ENCODE measurements around the gene PRKAA1.
"Not testable (repeated sequence)": the region's sequence is repeated elsewhere in the genome, so short reads cannot be mapped to it uniquely, and the experiment has no call there.

The PRKAA1 gene

DNA sequence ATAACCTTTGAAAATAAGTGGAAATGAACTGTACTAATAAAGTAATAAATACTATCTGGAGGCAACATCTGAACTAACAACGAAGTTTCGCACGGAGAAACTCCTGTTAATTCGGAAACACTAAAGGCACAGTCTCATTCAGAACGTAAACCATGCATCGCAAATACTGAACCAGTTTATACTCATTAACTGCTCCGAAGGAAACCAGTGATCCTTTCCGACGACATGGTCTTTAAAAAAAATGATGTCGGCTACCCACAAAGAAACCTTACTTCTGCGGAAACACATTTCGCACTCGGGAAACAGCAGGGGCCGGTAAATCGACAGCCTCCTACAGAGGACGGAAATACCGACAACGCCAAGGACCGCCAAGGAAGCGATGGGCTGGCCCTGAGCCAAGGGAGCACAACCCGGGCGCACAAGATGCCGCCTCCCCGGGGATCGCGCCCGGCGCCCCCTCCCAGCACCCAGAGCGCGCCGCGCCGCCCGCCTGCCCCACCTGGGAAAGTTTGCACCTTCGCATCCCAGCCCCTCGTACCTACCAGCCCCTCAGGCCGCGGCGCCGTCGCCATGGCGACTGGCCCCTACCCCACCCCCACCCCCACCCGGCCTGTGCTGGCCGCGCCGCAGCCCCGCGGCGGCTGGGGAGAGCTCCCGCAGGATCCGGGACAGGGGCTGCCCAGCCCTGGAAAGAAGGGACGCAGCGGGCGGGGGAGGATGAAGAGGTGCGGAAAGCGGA, 732 bp downstream of the PRKAA1 start:
- TF ChIP-seq, protein P1, sequence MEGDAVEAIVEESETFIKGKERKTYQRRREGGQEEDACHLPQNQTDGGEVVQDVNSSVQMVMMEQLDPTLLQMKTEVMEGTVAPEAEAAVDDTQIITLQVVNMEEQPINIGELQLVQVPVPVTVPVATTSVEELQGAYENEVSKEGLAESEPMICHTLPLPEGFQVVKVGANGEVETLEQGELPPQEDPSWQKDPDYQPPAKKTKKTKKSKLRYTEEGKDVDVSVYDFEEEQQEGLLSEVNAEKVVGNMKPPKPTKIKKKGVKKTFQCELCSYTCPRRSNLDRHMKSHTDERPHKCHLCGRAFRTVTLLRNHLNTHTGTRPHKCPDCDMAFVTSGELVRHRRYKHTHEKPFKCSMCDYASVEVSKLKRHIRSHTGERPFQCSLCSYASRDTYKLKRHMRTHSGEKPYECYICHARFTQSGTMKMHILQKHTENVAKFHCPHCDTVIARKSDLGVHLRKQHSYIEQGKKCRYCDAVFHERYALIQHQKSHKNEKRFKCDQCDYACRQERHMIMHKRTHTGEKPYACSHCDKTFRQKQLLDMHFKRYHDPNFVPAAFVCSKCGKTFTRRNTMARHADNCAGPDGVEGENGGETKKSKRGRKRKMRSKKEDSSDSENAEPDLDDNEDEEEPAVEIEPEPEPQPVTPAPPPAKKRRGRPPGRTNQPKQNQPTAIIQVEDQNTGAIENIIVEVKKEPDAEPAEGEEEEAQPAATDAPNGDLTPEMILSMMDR (IDR thresholded peaks at IDR 0.05; ENCODE audit: borderline replicate concordance, control extremely low read depth, extremely low read depth, insufficient read depth, missing control alignments): no peak
- in situ Hi-C loops (cut with MboI; ENCODE audit: low sequenced_read_pairs, unreplicated experiment): no loop called here
- peak; percentile 53 for DNase-seq (ENCODE audit: low spot score)

GRCh38 chr5:40796487-40796889, 1.7 kb downstream of the PRKAA1 start:
- in situ Hi-C loops (cut with MboI; ENCODE audit: low sequenced_read_pairs, unreplicated experiment): no loop called here
- no peak for DNase-seq (ENCODE audit: low spot score)
- TF ChIP-seq, protein P1 (IDR thresholded peaks at IDR 0.05; ENCODE audit: borderline replicate concordance, control extremely low read depth, extremely low read depth, insufficient read depth, missing control alignments): no peak

- in situ Hi-C loops (cut with MboI; ENCODE audit: low sequenced_read_pairs, unreplicated experiment); DNase-seq (ENCODE audit: low spot score): not testable (repeated sequence)
Observed at GRCh38 chr5:40794877-40795276, 3.3 kb downstream of the PRKAA1 start.

- in situ Hi-C loops (cut with MboI; ENCODE audit: low sequenced_read_pairs, unreplicated experiment): not testable (repeated sequence)
Observed at GRCh38 chr5:40794340-40794739, 3.8 kb downstream of the PRKAA1 start.

GRCh38 chr5:40792691-40793090, 5.5 kb downstream of the PRKAA1 start:
- DNase-seq (ENCODE audit: low spot score); in situ Hi-C loops (cut with MboI; ENCODE audit: low sequenced_read_pairs, unreplicated experiment): not testable (repeated sequence)

More at GRCh38 chr5:40794340-40794739, 3.8 kb downstream of the PRKAA1 start:
- not testable (repeated sequence) for DNase-seq (ENCODE audit: low spot score)

- TF ChIP-seq, protein P1 (IDR thresholded peaks at IDR 0.05; ENCODE audit: borderline replicate concordance, control extremely low read depth, extremely low read depth, insufficient read depth, missing control alignments): no peak
- in situ Hi-C loops (cut with MboI; ENCODE audit: low sequenced_read_pairs, unreplicated experiment): no loop called here
- no peak for DNase-seq (ENCODE audit: low spot score)
Observed at GRCh38 chr5:40791715-40792139, 6.4 kb downstream of the PRKAA1 start.

- DNase-seq (ENCODE audit: low spot score): no peak
- in situ Hi-C loops (cut with MboI; ENCODE audit: low sequenced_read_pairs, unreplicated experiment): no loop called here
- TF ChIP-seq, protein P1 (IDR thresholded peaks at IDR 0.05; ENCODE audit: borderline replicate concordance, control extremely low read depth, extremely low read depth, insufficient read depth, missing control alignments): no peak
Observed at GRCh38 chr5:40790947-40791593, 7.1 kb downstream of the PRKAA1 start.

DNA sequence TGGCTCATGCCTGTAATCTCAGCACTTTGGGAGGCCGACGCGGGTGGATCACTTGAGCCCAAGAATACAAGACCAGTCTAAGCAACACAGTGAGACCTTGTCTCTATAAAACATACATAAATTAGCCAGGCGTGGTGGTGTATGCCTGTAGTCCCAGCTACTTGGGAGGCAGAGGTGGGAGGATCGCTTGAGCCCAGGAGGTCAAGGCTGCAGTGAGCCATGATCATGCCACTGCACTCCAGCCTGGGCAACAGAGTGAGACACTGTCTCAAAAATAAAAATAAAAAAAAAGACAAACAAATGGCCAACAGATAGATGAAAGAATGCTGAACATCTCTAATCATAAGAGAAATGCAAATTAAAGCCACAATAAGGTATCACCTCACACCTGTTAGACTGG, 9.2 kb downstream of the PRKAA1 start:
- DNase-seq (ENCODE audit: low spot score); in situ Hi-C loops (cut with MboI; ENCODE audit: low sequenced_read_pairs, unreplicated experiment): not testable (repeated sequence)

DNA sequence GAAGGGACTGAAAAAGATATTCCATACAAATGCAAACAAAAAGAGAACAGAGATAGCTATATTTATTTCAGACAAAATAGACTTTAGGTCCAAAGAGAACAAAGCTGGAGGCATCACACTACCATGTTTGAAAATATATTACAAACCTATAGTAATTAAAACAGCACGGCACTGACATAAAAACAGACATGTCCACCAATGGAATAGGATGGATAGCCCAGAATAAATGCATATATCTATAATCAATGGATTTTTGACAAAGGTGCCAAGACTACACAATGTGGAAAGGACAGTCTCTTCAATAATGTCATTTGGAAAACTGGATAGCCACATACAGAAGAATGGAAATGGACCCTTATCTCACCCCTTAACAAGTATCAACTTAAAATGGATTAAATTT, 10.2 kb downstream of the PRKAA1 start:
- TF ChIP-seq, protein P1 (IDR thresholded peaks at IDR 0.05; ENCODE audit: borderline replicate concordance, control extremely low read depth, extremely low read depth, insufficient read depth, missing control alignments): no peak
- DNase-seq (ENCODE audit: low spot score): no peak
- in situ Hi-C loops (cut with MboI; ENCODE audit: low sequenced_read_pairs, unreplicated experiment): no loop called here

- DNase-seq (ENCODE audit: low spot score); in situ Hi-C loops (cut with MboI; ENCODE audit: low sequenced_read_pairs, unreplicated experiment): not testable (repeated sequence)
Observed at GRCh38 chr5:40786664-40787063, 11.5 kb downstream of the PRKAA1 start.
